Peyer's patch (tissue), 4 donors: ENCODE measurements around the gene ADNP2. TPM values are rescaled to one million over a fixed set of nuclear protein-coding genes. Genes with fewer than 3 reads are reported as not detected.

Source experiments
- DNase-seq, 3 donors: peaks; one replicate each; pipeline ENCODE4 v3.0.0-alpha.2; 2017 to 2019
- H3K27ac ChIP-seq, 4 donors: fragments of 200-600 bp; sonication (generic); one replicate each; pipeline ENCODE4 v1.5.1; 2016 to 2019
- H3K27me3 ChIP-seq, 2 donors: fragments of 200-600 bp; sonication (generic); one replicate each; pipeline ENCODE4 v1.5.1; 2019
- H3K36me3 ChIP-seq, 3 donors: fragments of 200-600 bp; sonication (generic); one replicate each; pipeline ENCODE4 v1.5.1; 2016 to 2019
- H3K4me1 ChIP-seq, 4 donors: fragments of 200-600 bp; sonication (generic); one replicate each; pipeline ENCODE4 v1.5.1; 2016 to 2019
- H3K4me3 ChIP-seq, 4 donors: fragments of 200-600 bp; sonication (generic); 1 replicate in 3 of 4; 2 replicates in 1 of 4; pipeline ENCODE4 v1.5.1; 2016 to 2019; ENCODE audit warnings: mild to moderate bottlenecking in 1 of 4
- H3K9me3 ChIP-seq, 4 donors: fragments of 200-600 bp; sonication (generic); one replicate each; pipeline ENCODE4 v1.5.1; 2016 to 2019; ENCODE audit warnings: mild to moderate bottlenecking in 1 of 4
- CTCF ChIP-seq, 6 experiments: fragments of 450-650 bp in 4 of 6; fragments of 200-600 bp in 2 of 6; sonication (generic) in 1 of 6; IDR thresholded peaks; one replicate each; pipeline ENCODE4 v1.5.1; 2017 to 2019; ENCODE audit warnings: antibody characterized with exemption in 6 of 6, mild to moderate bottlenecking in 3 of 6, moderate library complexity in 1 of 6
- POLR2A ChIP-seq, 2 donors: fragments of 450-650 bp; IDR thresholded peaks; one replicate each; pipeline ENCODE4 v1.5.1; 2017; ENCODE audit warnings: antibody characterized with exemption in 2 of 2, mild to moderate bottlenecking in 2 of 2, moderate library complexity in 2 of 2
- total RNA-seq, 4 donors: library from RNA; depleted of rRNA; stranded (reverse); fragments of >200 nt; gene quantifications; one replicate each; pipeline ENCODE4 v1.1.0, GENCODE V29; 2016

Gene ADNP2
- total RNA-seq, 4 donors from 2014 or later: 18.9 to 26.7 (median 24.0) TPM

GRCh38 chr18:80067897-80068296 lies 41.2 kb upstream of the ADNP2 start:
- Histone ChIP-seq H3K4me3 (no peak overlapping the region), H3K27ac (no peak overlapping the region), H3K4me1 (no peaks in the 10 kb centered on the region), H3K27me3 (no peaks in the 10 kb centered on the region), H3K36me3 (no peaks in the 10 kb centered on the region), H3K9me3 (no peaks in the 10 kb centered on the region)
- DNase-seq: no peak
- TF ChIP-seq POLR2A (IDR thresholded peaks at IDR 0.05) (no peak), CTCF (IDR thresholded peaks at IDR 0.05) (no peak)

- Histone ChIP-seq H3K9me3 (no peaks in the 10 kb centered on the region), H3K4me1 (no peaks in the 10 kb centered on the region), H3K27me3 (no peaks in the 10 kb centered on the region), H3K27ac (no peak overlapping the region), H3K36me3 (no peaks in the 10 kb centered on the region), H3K4me3 (no peak overlapping the region)
- no peak for DNase-seq
- no peak for TF ChIP-seq POLR2A (IDR thresholded peaks at IDR 0.05)
- no peak for TF ChIP-seq CTCF (IDR thresholded peaks at IDR 0.05)
These were observed 40.3 kb upstream of the ADNP2 start for GRCh38 chr18:80068571-80069272.

GRCh38 chr18:80070825-80071224 lies 38.2 kb upstream of the ADNP2 start:
- H3K4me3 ChIP-seq: no peak overlapping the region
- H3K27ac ChIP-seq: no peak overlapping the region
- no peak for TF ChIP-seq CTCF (IDR thresholded peaks at IDR 0.05)
- H3K9me3 ChIP-seq: no peaks in the 10 kb centered on the region
- DNase-seq: no peak
- H3K4me1 ChIP-seq: no peaks in the 10 kb centered on the region
- H3K27me3 ChIP-seq: no peaks in the 10 kb centered on the region
- no peaks in the 10 kb centered on the region for H3K36me3 ChIP-seq

DNA sequence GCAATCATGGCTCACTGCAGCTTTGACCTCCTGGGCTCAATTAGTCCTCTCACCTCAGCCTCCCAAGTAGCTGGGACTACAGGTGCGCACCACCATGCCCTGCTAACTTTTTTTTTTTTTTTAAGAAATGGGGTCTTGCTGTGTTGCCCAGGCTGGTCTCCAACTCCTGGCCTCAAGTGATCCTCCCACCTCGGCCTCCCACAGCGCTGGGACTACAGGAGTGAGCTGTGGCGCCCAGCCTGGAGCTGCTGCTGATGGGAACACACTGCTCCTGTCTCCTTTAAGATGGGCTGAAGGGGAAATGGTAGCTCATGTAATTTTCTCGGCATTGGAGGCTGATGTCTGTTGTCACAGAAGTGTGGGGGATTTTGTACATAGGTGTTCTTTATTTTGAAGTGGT lies 34.9 kb upstream of the ADNP2 start:
- DNase-seq: no peak
- H3K27me3 ChIP-seq: no peaks in the 10 kb centered on the region
- no peaks in the 10 kb centered on the region for H3K9me3 ChIP-seq
- no peak overlapping the region for H3K4me3 ChIP-seq
- no peaks in the 10 kb centered on the region for H3K4me1 ChIP-seq
- no peak for TF ChIP-seq CTCF (IDR thresholded peaks at IDR 0.05)
- TF ChIP-seq POLR2A (IDR thresholded peaks at IDR 0.05): no peak
- H3K27ac ChIP-seq: no peak overlapping the region
- no peaks in the 10 kb centered on the region for H3K36me3 ChIP-seq

DNA sequence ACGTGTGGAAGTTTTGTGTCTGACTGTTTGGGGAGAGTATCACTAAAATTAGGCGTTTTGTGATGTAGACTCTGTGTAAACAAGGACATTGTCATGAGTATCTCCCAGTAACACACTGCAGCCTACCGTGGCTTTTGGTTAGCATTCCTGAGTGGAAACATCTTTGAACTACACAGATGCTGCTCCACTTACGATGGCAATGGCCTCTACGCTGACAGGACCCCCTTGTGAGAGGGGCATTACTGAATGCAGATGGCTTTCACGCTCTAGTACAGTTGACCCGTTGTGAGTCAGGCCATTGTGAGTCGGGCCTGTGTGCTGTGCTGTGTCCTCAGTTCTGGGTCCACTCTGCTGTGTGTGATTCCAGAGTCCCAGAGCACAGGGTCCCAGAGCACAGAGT lies 34.4 kb upstream of the ADNP2 start:
- Histone ChIP-seq H3K27me3 (no peaks in the 10 kb centered on the region), H3K27ac (no peak overlapping the region), H3K4me1 (no peaks in the 10 kb centered on the region), H3K36me3 (no peaks in the 10 kb centered on the region), H3K4me3 (no peak overlapping the region), H3K9me3 (no peaks in the 10 kb centered on the region)
- no peak for DNase-seq
- TF ChIP-seq CTCF (IDR thresholded peaks at IDR 0.05) (no peak), POLR2A (IDR thresholded peaks at IDR 0.05) (no peak)

DNA sequence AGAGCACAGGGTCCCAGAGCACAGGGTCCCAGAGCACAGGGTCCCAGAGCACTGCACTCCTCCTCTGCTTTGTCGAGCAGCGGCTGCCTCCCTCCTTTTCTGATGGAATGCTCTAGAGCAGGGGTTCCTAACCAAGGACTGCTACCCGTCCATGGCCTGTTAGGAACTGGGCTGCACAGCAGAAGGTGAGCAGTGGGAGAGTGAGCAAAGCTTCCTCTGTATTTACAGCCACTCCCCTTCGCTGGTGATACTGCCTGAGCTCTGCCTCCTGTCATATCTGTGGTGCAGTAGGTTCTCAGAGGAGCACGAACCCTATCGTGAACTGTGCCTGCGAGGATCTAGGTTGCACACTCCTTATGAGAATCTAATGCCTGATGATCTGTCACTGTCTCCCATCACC lies 33.1 kb upstream of the ADNP2 start:
- Histone ChIP-seq H3K27me3 (no peaks in the 10 kb centered on the region), H3K36me3 (no peaks in the 10 kb centered on the region), H3K27ac (no peak overlapping the region), H3K4me1 (no peaks in the 10 kb centered on the region), H3K9me3 (no peaks in the 10 kb centered on the region), H3K4me3 (no peak overlapping the region)
- DNase-seq: no peak
- TF ChIP-seq POLR2A (IDR thresholded peaks at IDR 0.05) (no peak), CTCF (IDR thresholded peaks at IDR 0.05) (no peak)
